Measurements from ENCODE around the gene NOL4L.

The NOL4L gene

GRCh38 chr20:32622585-32623468 is 37.7 kb upstream of the NOL4L start:
- peak; percentile 18 for DNase-seq (ENCODE audit: low read depth)
- H3K4me3 ChIP-seq (ENCODE audit: low read depth, low read length): no peak overlapping the region
- no peak for TF ChIP-seq CTCF (IDR thresholded peaks at IDR 0.05; ENCODE audit: control insufficient read depth, extremely low read depth, insufficient read depth)

- TF ChIP-seq CTCF (IDR thresholded peaks at IDR 0.05; ENCODE audit: control insufficient read depth, extremely low read depth, insufficient read depth): no peak
- no peak overlapping the region for H3K4me3 ChIP-seq (ENCODE audit: low read depth, low read length)
- no peak for DNase-seq (ENCODE audit: low read depth)
These were observed 36.9 kb upstream of the NOL4L start for GRCh38 chr20:32621891-32622584.

- DNase-seq (ENCODE audit: low read depth): peak; percentile 26
- TF ChIP-seq CTCF (IDR thresholded peaks at IDR 0.05; ENCODE audit: control insufficient read depth, extremely low read depth, insufficient read depth): no peak
- H3K4me3 ChIP-seq (ENCODE audit: low read depth, low read length): no peak overlapping the region
These were observed 36.1 kb upstream of the NOL4L start for GRCh38 chr20:32621071-32621890.

- no peak overlapping the region for H3K4me3 ChIP-seq (ENCODE audit: low read depth, low read length)
- DNase-seq (ENCODE audit: low read depth): no peak
- TF ChIP-seq CTCF (IDR thresholded peaks at IDR 0.05; ENCODE audit: control insufficient read depth, extremely low read depth, insufficient read depth): no peak
These were observed 34.5 kb upstream of the NOL4L start for GRCh38 chr20:32619586-32619985.

GRCh38 chr20:32614772-32615171 is 29.6 kb upstream of the NOL4L start:
- no peak overlapping the region for H3K4me3 ChIP-seq (ENCODE audit: low read depth, low read length)
- TF ChIP-seq CTCF (IDR thresholded peaks at IDR 0.05; ENCODE audit: control insufficient read depth, extremely low read depth, insufficient read depth): no peak
- no peak for DNase-seq (ENCODE audit: low read depth)

- no peak for TF ChIP-seq CTCF (IDR thresholded peaks at IDR 0.05; ENCODE audit: control insufficient read depth, extremely low read depth, insufficient read depth)
- no peak for DNase-seq (ENCODE audit: low read depth)
These were observed 29.2 kb upstream of the NOL4L start for GRCh38 chr20:32614303-32614702.

More at GRCh38 chr20:32614303-32614702, 29.2 kb upstream of the NOL4L start:
- H3K4me3 ChIP-seq (ENCODE audit: low read depth, low read length): no peak overlapping the region

All from LNCaP clone FGC (cell line).